NCI-H774 (cell line): Measurements from ENCODE around the gene GASK1B.

Source experiments
- DNase-seq: peaks from one replicate; lab custom pipeline; 2025; lab: John Stamatoyannopoulos, UW

The GASK1B gene

GRCh38 chr4:158172261-158173258 lies at the start of gene GASK1B:
Gene GASK1B (minus strand): TSS chr4:158173025. CDS start chr4:158171375, 1,650 bp downstream.
- DNase-seq, result peak; percentile 4

GRCh38 chr4:158219623-158220022 lies 46.8 kb upstream of the GASK1B start:
- DNase-seq, result no peak

- DNase-seq, result no peak
Observed at GRCh38 chr4:158217763-158218162, 44.9 kb upstream of the GASK1B start.

- DNase-seq, result no peak
Observed at GRCh38 chr4:158214856-158215255, 42.0 kb upstream of the GASK1B start.

- no peak for DNase-seq
Observed at GRCh38 chr4:158213466-158213865, 40.6 kb upstream of the GASK1B start.

GRCh38 chr4:158211222-158211621 lies 38.4 kb upstream of the GASK1B start:
- peak; percentile 1 for DNase-seq

GRCh38 chr4:158209825-158210807 lies 37.3 kb upstream of the GASK1B start, which contains the start of gene TMEM144:
Gene TMEM144 (plus strand): TSS chr4:158210486. CDS start chr4:158212668, 2,182 bp downstream.
- DNase-seq, result peak; percentile 65

GRCh38 chr4:158208963-158209640 lies 36.3 kb upstream of the GASK1B start:
- DNase-seq, result no peak

- DNase-seq, result no peak
Observed at GRCh38 chr4:158203929-158204328, 31.1 kb upstream of the GASK1B start.

- no peak for DNase-seq
Observed at GRCh38 chr4:158203436-158203835, 30.6 kb upstream of the GASK1B start.

- no peak for DNase-seq
Observed at GRCh38 chr4:158202481-158202880, 29.7 kb upstream of the GASK1B start.

- DNase-seq, result no peak
Observed at GRCh38 chr4:158201876-158202275, 29.1 kb upstream of the GASK1B start.

GRCh38 chr4:158201322-158201721 lies 28.5 kb upstream of the GASK1B start:
- no peak for DNase-seq

GRCh38 chr4:158200214-158200613 lies 27.4 kb upstream of the GASK1B start:
- DNase-seq, result no peak

GRCh38 chr4:158197194-158197776 lies 24.5 kb upstream of the GASK1B start:
- no peak for DNase-seq

GRCh38 chr4:158195297-158195696 lies 22.5 kb upstream of the GASK1B start:
- DNase-seq, result no peak

GRCh38 chr4:158193171-158193749 lies 20.4 kb upstream of the GASK1B start:
- peak; percentile 11 for DNase-seq

GRCh38 chr4:158192439-158193158 lies 19.8 kb upstream of the GASK1B start:
- DNase-seq, result no peak

- DNase-seq, result no peak
Observed at GRCh38 chr4:158190718-158191117, 17.9 kb upstream of the GASK1B start.

- DNase-seq, result no peak
Observed at GRCh38 chr4:158189422-158189821, 16.6 kb upstream of the GASK1B start.
